Measurements from ENCODE around the gene CAMTA1.

The CAMTA1 gene

GRCh38 chr1:7196036-7196911, 411.0 kb downstream of the CAMTA1 start:
- no peak for DNase-seq (ENCODE audit: low spot score)

GRCh38 chr1:7198664-7199063, 413.4 kb downstream of the CAMTA1 start:
- no peak for DNase-seq (ENCODE audit: low spot score)

- DNase-seq (ENCODE audit: low spot score), result no peak
Measured at GRCh38 chr1:7199077-7199779, 414.0 kb downstream of the CAMTA1 start.

GRCh38 chr1:7207875-7208646, 422.8 kb downstream of the CAMTA1 start:
- peak; percentile 87 for DNase-seq (ENCODE audit: low spot score)

- DNase-seq (ENCODE audit: low spot score), result no peak
Measured at GRCh38 chr1:7208647-7209180, 423.5 kb downstream of the CAMTA1 start.

- no peak for DNase-seq (ENCODE audit: low spot score)
Measured at GRCh38 chr1:7209336-7209735, 424.1 kb downstream of the CAMTA1 start.

GRCh38 chr1:7218210-7218832, 433.1 kb downstream of the CAMTA1 start:
- DNase-seq (ENCODE audit: low spot score), result peak; percentile 60

- DNase-seq (ENCODE audit: low spot score), result no peak
Measured at GRCh38 chr1:7219031-7219430, 433.8 kb downstream of the CAMTA1 start.

GRCh38 chr1:7220007-7220406, 434.8 kb downstream of the CAMTA1 start:
- no peak for DNase-seq (ENCODE audit: low spot score)

- DNase-seq (ENCODE audit: low spot score), result no peak
Measured at GRCh38 chr1:7220712-7221252, 435.5 kb downstream of the CAMTA1 start.

GRCh38 chr1:7221826-7222694, 436.8 kb downstream of the CAMTA1 start:
- DNase-seq (ENCODE audit: low spot score), result no peak

- no peak for DNase-seq (ENCODE audit: low spot score)
Measured at GRCh38 chr1:7222695-7223015, 437.4 kb downstream of the CAMTA1 start.

- DNase-seq (ENCODE audit: low spot score), result no peak
Measured at GRCh38 chr1:7223334-7224080, 438.3 kb downstream of the CAMTA1 start.

GRCh38 chr1:7224081-7224534, 438.9 kb downstream of the CAMTA1 start:
- DNase-seq (ENCODE audit: low spot score), result no peak

- DNase-seq (ENCODE audit: low spot score), result peak; percentile 65
Measured at GRCh38 chr1:7224644-7225043, 439.4 kb downstream of the CAMTA1 start.

GRCh38 chr1:7225711-7226505, 440.7 kb downstream of the CAMTA1 start:
- no peak for DNase-seq (ENCODE audit: low spot score)

- DNase-seq (ENCODE audit: low spot score), result no peak
Measured at GRCh38 chr1:7227654-7228053, 442.4 kb downstream of the CAMTA1 start.

- no peak for DNase-seq (ENCODE audit: low spot score)
Measured at GRCh38 chr1:7228252-7228961, 443.2 kb downstream of the CAMTA1 start.
